ENCODE results near the gene ANKRD1.

DNA sequence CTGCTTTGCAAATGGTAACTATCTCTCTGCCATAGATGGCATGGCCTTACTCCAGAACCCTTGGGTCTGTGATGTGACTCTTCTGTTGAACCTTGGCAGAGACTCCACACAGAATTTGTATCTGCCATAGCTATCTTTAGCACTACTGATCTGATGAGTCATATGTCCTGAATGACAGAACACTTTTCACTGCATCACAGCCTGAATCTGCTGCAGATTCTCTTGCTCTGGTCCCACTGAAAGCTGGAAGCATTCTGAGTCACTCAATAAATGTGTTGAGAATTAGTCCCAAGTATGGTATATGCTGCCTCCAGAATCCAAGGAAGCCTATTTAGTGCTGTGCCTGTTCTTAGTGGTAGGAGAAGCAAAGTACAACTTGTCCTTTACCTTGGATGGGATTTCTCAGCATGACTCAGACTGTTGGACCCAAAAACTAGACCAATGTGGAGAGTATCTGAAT, 39.5 kb upstream of the ANKRD1 start:
- TF ChIP-seq, protein P1, sequence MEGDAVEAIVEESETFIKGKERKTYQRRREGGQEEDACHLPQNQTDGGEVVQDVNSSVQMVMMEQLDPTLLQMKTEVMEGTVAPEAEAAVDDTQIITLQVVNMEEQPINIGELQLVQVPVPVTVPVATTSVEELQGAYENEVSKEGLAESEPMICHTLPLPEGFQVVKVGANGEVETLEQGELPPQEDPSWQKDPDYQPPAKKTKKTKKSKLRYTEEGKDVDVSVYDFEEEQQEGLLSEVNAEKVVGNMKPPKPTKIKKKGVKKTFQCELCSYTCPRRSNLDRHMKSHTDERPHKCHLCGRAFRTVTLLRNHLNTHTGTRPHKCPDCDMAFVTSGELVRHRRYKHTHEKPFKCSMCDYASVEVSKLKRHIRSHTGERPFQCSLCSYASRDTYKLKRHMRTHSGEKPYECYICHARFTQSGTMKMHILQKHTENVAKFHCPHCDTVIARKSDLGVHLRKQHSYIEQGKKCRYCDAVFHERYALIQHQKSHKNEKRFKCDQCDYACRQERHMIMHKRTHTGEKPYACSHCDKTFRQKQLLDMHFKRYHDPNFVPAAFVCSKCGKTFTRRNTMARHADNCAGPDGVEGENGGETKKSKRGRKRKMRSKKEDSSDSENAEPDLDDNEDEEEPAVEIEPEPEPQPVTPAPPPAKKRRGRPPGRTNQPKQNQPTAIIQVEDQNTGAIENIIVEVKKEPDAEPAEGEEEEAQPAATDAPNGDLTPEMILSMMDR (IDR thresholded peaks at IDR 0.05), result no peak
- TF ChIP-seq POLR2A (IDR thresholded peaks at IDR 0.05) (no peak), EP300 (IDR thresholded peaks at IDR 0.05) (no peak)
